HG03520 (cell line): Measurements from ENCODE around the gene KHNYN.
"Not testable (repeated sequence)": the region's sequence is repeated elsewhere in the genome, so short reads cannot be mapped to it uniquely, and the experiment has no call there.

Experiments used
- ATAC-seq: cut with Tn5 transposase; IDR thresholded peaks from one replicate; pipeline ENCODE4 v1.9.1; 2021; ENCODE audit warnings: mild to moderate bottlenecking, moderate library complexity; ENCODE audit not compliant: unreplicated experiment

The KHNYN gene

GRCh38 chr14:24437020-24437735 lies 7.4 kb downstream of the KHNYN start:
- no peak for ATAC-seq

- no peak for ATAC-seq
These were observed 7.9 kb downstream of the KHNYN start for GRCh38 chr14:24437736-24438067.

- ATAC-seq = no peak
These were observed 8.7 kb downstream of the KHNYN start for GRCh38 chr14:24438223-24439097.

- ATAC-seq = no peak
These were observed 9.5 kb downstream of the KHNYN start for GRCh38 chr14:24439257-24439656.

- ATAC-seq = no peak
These were observed 10.3 kb downstream of the KHNYN start for GRCh38 chr14:24439830-24440605.

GRCh38 chr14:24440606-24441399 lies 11.0 kb downstream of the KHNYN start:
- ATAC-seq = no peak

GRCh38 chr14:24441485-24441884 lies 11.7 kb downstream of the KHNYN start:
- no peak for ATAC-seq

GRCh38 chr14:24441904-24442239 lies 12.1 kb downstream of the KHNYN start:
- ATAC-seq = no peak

GRCh38 chr14:24442240-24443052 lies 12.7 kb downstream of the KHNYN start, which contains the start of gene SDR39U1:
Gene SDR39U1, minus strand, starts transcription at chr14:24442776. Its CDS starts 7 bp downstream, at chr14:24442769.
- peak; percentile 88 for ATAC-seq

- no peak for ATAC-seq
These were observed 13.4 kb downstream of the KHNYN start for GRCh38 chr14:24443053-24443665.

- not testable (repeated sequence) for ATAC-seq
These were observed 21.1 kb downstream of the KHNYN start for GRCh38 chr14:24450828-24451227.

- ATAC-seq = no peak
These were observed 27.2 kb downstream of the KHNYN start for GRCh38 chr14:24456980-24457379.

GRCh38 chr14:24458736-24459135 lies 29.0 kb downstream of the KHNYN start:
- no peak for ATAC-seq

GRCh38 chr14:24459331-24459730 lies 29.6 kb downstream of the KHNYN start:
- no peak for ATAC-seq

GRCh38 chr14:24461336-24461735 lies 31.6 kb downstream of the KHNYN start:
- no peak for ATAC-seq

- no peak for ATAC-seq
These were observed 33.5 kb downstream of the KHNYN start for GRCh38 chr14:24463017-24463883.

GRCh38 chr14:24463884-24464785 lies 34.4 kb downstream of the KHNYN start:
- ATAC-seq = no peak
